Upper lobe of right lung (tissue), 1 donor: ENCODE results near the gene SGPL1. TPM values are rescaled to one million over a fixed set of nuclear protein-coding genes. Genes with fewer than 3 reads are reported as not detected.

Experiments
- ATAC-seq: fragments of 200-7000 bp; cut with Tn5 transposase; one replicate; pipeline ENCODE4 v1.9.1; 2020; ENCODE audit warnings: mild to moderate bottlenecking, moderate library complexity
- DNase-seq: peaks from one replicate; pipeline ENCODE4 v3.0.0-alpha.2; 2020
- H3K27ac ChIP-seq: fragments of 200-600 bp; one replicate; pipeline ENCODE4 v1.8.0; 2022
- H3K27me3 ChIP-seq: fragments of 200-600 bp; one replicate; pipeline ENCODE4 v1.8.0; 2022; ENCODE audit warnings: mild to moderate bottlenecking
- H3K36me3 ChIP-seq: fragments of 200-600 bp; one replicate; pipeline ENCODE4 v1.8.0; 2022
- H3K4me1 ChIP-seq: fragments of 200-600 bp; one replicate; pipeline ENCODE4 v1.8.0; 2022
- H3K4me3 ChIP-seq: fragments of 200-600 bp; one replicate; pipeline ENCODE4 v1.8.0; 2022; ENCODE audit warnings: mild to moderate bottlenecking
- H3K9me3 ChIP-seq: fragments of 200-600 bp; one replicate; pipeline ENCODE4 v1.8.0; 2022
- CTCF ChIP-seq: fragments of 200-600 bp; IDR thresholded peaks from one replicate; pipeline ENCODE4 v1.8.0; 2022; ENCODE audit warnings: antibody characterized with exemption
- intact Hi-C: fragments of 100-400 bp; cut with DNase I; formaldehyde crosslinking; loops from one replicate; pipeline ENCODE4 v1.11.0; 2022
- total RNA-seq: library from RNA; stranded (reverse); fragmentation: NEBNext Ultra II Directional; extraction: Animal tissue kit (Norgen Biotek cat#: 25700); gene quantifications from one replicate; pipeline ENCODE4 v1.2.1, GENCODE V29; 2021
- donor health status: DM: no; HTN: yes; CAD: no; lungs with severe emphysema.

SGPL1 gene
- total RNA-seq, 1 donor from 2014 or later, result 38.3 TPM

- no peaks in the 10 kb centered on the region for H3K4me1 ChIP-seq
- DNase-seq, result no peak
Observed at GRCh38 chr10:70866424-70866823, 50.7 kb downstream of the SGPL1 start.

GRCh38 chr10:70872291-70872690 lies 56.5 kb downstream of the SGPL1 start:
- H3K9me3 ChIP-seq, result no peaks in the 10 kb centered on the region
- H3K4me3 ChIP-seq, result no peak overlapping the region
- ATAC-seq (no peak), DNase-seq (no peak)
- H3K27me3 ChIP-seq, result no peaks in the 10 kb centered on the region
- H3K4me1 ChIP-seq, result no peaks in the 10 kb centered on the region
- no peak for TF ChIP-seq CTCF
- H3K36me3 ChIP-seq, result peaks cover 63% of the 10 kb centered on the region
- intact Hi-C loops, result loop anchor here (10.0 kb wide), 1 partner anchor 57 kb away; the partner anchor contains the start of gene SGPL1
- H3K27ac ChIP-seq, result no peak overlapping the region

More at GRCh38 chr10:70866424-70866823, 50.7 kb downstream of the SGPL1 start:
- intact Hi-C loops, result no loop called here
- Histone ChIP-seq H3K4me3 (no peak overlapping the region), H3K27me3 (no peaks in the 10 kb centered on the region), H3K27ac (no peak overlapping the region), H3K36me3 (peaks cover 23% of the 10 kb centered on the region), H3K9me3 (no peaks in the 10 kb centered on the region)
- peak; percentile 92 for ATAC-seq
- TF ChIP-seq CTCF, result no peak

GRCh38 chr10:70874061-70874460 lies 58.3 kb downstream of the SGPL1 start:
- intact Hi-C loops, result loop anchor here (10.0 kb wide), 1 partner anchor 59 kb away; the partner anchor contains the start of gene SGPL1
- Histone ChIP-seq H3K36me3 (peaks cover 67% of the 10 kb centered on the region), H3K27me3 (no peaks in the 10 kb centered on the region), H3K4me3 (no peak overlapping the region), H3K27ac (no peak overlapping the region), H3K9me3 (no peaks in the 10 kb centered on the region), H3K4me1 (no peaks in the 10 kb centered on the region)
- no peak for TF ChIP-seq CTCF
- ATAC-seq (no peak), DNase-seq (no peak)

GRCh38 chr10:70879207-70879606 lies 63.5 kb downstream of the SGPL1 start:
- DNase-seq (no peak), ATAC-seq (no peak)
- Histone ChIP-seq H3K36me3 (peaks cover 49% of the 10 kb centered on the region), H3K27me3 (no peaks in the 10 kb centered on the region), H3K27ac (no peak overlapping the region), H3K4me1 (no peaks in the 10 kb centered on the region), H3K9me3 (no peaks in the 10 kb centered on the region), H3K4me3 (no peak overlapping the region)
- intact Hi-C loops, result loop anchor here (10.0 kb wide), 1 partner anchor 64 kb away; the partner anchor contains the start of gene SGPL1
- TF ChIP-seq CTCF, result no peak

GRCh38 chr10:70880077-70880534 lies 64.4 kb downstream of the SGPL1 start:
- Histone ChIP-seq H3K9me3 (no peaks in the 10 kb centered on the region), H3K27ac (no peak overlapping the region), H3K4me3 (no peak overlapping the region), H3K4me1 (no peaks in the 10 kb centered on the region), H3K36me3 (peaks cover 52% of the 10 kb centered on the region), H3K27me3 (no peaks in the 10 kb centered on the region)
- ATAC-seq (peak; percentile 95), DNase-seq (peak; percentile 77)
- intact Hi-C loops, result no loop called here
- TF ChIP-seq CTCF, result peak; percentile 96

GRCh38 chr10:70884741-70885140 lies 69.0 kb downstream of the SGPL1 start:
- no peaks in the 10 kb centered on the region for H3K27me3 ChIP-seq
- no peak overlapping the region for H3K27ac ChIP-seq
- intact Hi-C loops, result no loop called here
- no peak overlapping the region for H3K4me3 ChIP-seq
- ATAC-seq (no peak), DNase-seq (no peak)
- H3K9me3 ChIP-seq, result no peaks in the 10 kb centered on the region
- H3K4me1 ChIP-seq, result peaks cover 16% of the 10 kb centered on the region
- H3K36me3 ChIP-seq, result peaks cover 30% of the 10 kb centered on the region
- no peak for TF ChIP-seq CTCF
